Measurements from ENCODE around the gene ERO1A.

Gene ERO1A

DNA sequence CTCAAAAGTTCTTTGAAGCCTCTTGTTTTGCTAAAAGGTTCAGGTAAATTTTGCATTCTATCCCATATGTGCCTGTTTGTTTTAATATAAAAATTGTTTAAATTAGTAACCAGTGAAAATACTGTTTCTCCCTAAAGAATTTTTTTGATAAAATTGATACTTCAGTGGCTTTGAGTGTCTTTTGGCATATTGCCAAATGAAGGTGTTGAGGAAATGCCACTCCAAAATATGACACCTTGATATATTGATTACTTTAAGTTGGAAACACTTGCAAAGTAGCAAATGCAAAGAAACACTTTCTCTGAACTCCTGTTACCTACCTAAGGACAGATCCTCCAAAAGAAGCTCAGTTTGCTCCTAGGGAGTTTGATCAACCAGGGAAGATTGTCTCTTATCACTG is 43.1 kb upstream of the ERO1A start:
- Histone ChIP-seq H3K36me3 (ENCODE audit: control insufficient read depth, low read length) (peaks cover 10% of the 10 kb centered on the region), H3K79me2 (ENCODE audit: control insufficient read depth, low read length) (peaks cover 82% of the 10 kb centered on the region)

DNA sequence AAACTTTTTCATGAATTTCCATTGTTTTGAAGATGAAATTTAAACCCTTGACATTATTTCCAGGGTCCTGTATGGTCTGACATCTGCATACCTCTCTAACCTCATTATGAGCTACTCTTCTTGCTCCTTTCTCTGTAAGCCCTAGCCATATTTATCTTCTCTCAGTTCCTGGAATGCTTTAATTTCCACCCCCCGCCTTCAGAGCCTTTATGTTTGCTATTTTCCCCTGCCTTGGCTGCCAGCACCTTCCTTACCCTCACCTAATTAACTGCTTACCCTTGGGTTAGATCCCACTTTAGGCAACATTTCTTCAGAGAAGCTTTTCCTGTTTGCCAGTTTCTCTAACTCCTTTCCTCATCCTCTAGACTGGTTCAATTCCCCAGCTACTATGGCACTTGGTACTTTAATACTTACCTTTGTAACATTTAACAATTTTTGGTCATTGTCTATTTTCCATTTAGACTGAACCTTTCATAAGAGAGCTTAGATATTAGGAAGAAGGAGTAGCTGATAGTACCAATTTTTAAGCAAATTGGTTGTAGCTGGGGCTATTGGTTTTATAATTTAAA is 40.6 kb upstream of the ERO1A start:
- peaks cover 12% of the 10 kb centered on the region for H3F3A ChIP-seq (ENCODE audit: control insufficient read depth, insufficient read depth)
- H3K36me3 ChIP-seq (ENCODE audit: control insufficient read depth, low read length): peaks cover 17% of the 10 kb centered on the region
- H3K9me2 ChIP-seq (replicated peaks; ENCODE audit: control insufficient read depth, low read length): no peaks in the 10 kb centered on the region
- no peak overlapping the region for H3K4me3 ChIP-seq (ENCODE audit: low read length)
- no peaks in the 10 kb centered on the region for H3K27me3 ChIP-seq (ENCODE audit: control insufficient read depth, low read length)
- no peak overlapping the region for H3K4me2 ChIP-seq (ENCODE audit: low read length)
- H3K9me3 ChIP-seq (ENCODE audit: control insufficient read depth, insufficient read depth, low read length): no peaks in the 10 kb centered on the region
- H3K4me1 ChIP-seq (ENCODE audit: control insufficient read depth, low read length): peaks cover 14% of the 10 kb centered on the region
- H3K79me2 ChIP-seq (ENCODE audit: control insufficient read depth, low read length): peaks cover 81% of the 10 kb centered on the region
- no peaks in the 10 kb centered on the region for H4K20me1 ChIP-seq (ENCODE audit: control insufficient read depth, insufficient read depth, low read depth, low read length)
- H3K27ac ChIP-seq (ENCODE audit: low read depth, low read length): no peak overlapping the region
- TF ChIP-seq, protein P1, sequence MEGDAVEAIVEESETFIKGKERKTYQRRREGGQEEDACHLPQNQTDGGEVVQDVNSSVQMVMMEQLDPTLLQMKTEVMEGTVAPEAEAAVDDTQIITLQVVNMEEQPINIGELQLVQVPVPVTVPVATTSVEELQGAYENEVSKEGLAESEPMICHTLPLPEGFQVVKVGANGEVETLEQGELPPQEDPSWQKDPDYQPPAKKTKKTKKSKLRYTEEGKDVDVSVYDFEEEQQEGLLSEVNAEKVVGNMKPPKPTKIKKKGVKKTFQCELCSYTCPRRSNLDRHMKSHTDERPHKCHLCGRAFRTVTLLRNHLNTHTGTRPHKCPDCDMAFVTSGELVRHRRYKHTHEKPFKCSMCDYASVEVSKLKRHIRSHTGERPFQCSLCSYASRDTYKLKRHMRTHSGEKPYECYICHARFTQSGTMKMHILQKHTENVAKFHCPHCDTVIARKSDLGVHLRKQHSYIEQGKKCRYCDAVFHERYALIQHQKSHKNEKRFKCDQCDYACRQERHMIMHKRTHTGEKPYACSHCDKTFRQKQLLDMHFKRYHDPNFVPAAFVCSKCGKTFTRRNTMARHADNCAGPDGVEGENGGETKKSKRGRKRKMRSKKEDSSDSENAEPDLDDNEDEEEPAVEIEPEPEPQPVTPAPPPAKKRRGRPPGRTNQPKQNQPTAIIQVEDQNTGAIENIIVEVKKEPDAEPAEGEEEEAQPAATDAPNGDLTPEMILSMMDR (IDR thresholded peaks at IDR 0.05; ENCODE audit: low read depth, low read length, poor library complexity, severe bottlenecking): no peak
- no peak for TF ChIP-seq EZH2phosphoT487 (IDR thresholded peaks at IDR 0.05; ENCODE audit: borderline replicate concordance, low read length)

More for the DNA sequence above, 43.1 kb upstream of the ERO1A start:
- no peak overlapping the region for H3K4me2 ChIP-seq (ENCODE audit: low read length)
- H3K27ac ChIP-seq (ENCODE audit: low read depth, low read length): no peak overlapping the region
- TF ChIP-seq, protein P1 (IDR thresholded peaks at IDR 0.05; ENCODE audit: low read depth, low read length, poor library complexity, severe bottlenecking): no peak
- TF ChIP-seq EZH2phosphoT487 (IDR thresholded peaks at IDR 0.05; ENCODE audit: borderline replicate concordance, low read length): no peak
- no peak overlapping the region for H3K4me3 ChIP-seq (ENCODE audit: low read length)
- no peaks in the 10 kb centered on the region for H3K9me3 ChIP-seq (ENCODE audit: control insufficient read depth, insufficient read depth, low read length)
- H3F3A ChIP-seq (ENCODE audit: control insufficient read depth, insufficient read depth): peaks cover 18% of the 10 kb centered on the region
- no peaks in the 10 kb centered on the region for H3K9me2 ChIP-seq (replicated peaks; ENCODE audit: control insufficient read depth, low read length)
- H4K20me1 ChIP-seq (ENCODE audit: control insufficient read depth, insufficient read depth, low read depth, low read length): no peaks in the 10 kb centered on the region
- H3K4me1 ChIP-seq (ENCODE audit: control insufficient read depth, low read length): peaks cover 24% of the 10 kb centered on the region
- no peaks in the 10 kb centered on the region for H3K27me3 ChIP-seq (ENCODE audit: control insufficient read depth, low read length)

DNA sequence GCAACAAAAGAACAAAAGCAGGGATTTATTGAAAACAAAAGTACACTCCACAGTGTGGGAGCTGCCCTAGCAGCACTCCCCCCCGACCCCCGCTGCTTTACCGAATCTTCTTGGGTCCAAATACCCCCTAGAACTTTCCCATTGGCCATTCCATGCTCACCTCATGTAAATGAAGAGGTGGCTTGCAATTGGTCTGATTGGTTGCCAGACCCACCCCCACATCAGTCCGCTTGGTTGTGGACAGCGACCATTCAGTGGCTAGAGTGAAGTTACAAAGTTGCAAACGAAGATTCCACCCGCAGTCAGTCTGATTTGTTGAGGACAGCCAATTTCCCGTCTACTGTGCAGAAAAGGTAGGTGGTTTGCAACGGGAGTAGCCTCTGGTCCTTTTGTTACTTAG is 38.5 kb upstream of the ERO1A start:
- 0 out of 2 replicates have a peak, but pooled peaks cover 5% of the 10 kb centered on the region for H3F3A ChIP-seq (ENCODE audit: control insufficient read depth, insufficient read depth)
- no peak for TF ChIP-seq EZH2phosphoT487 (IDR thresholded peaks at IDR 0.05; ENCODE audit: borderline replicate concordance, low read length)
- TF ChIP-seq, protein P1 (IDR thresholded peaks at IDR 0.05; ENCODE audit: low read depth, low read length, poor library complexity, severe bottlenecking): no peak
- H3K36me3 ChIP-seq (ENCODE audit: control insufficient read depth, low read length): peaks cover 20% of the 10 kb centered on the region
- H3K9me2 ChIP-seq (replicated peaks; ENCODE audit: control insufficient read depth, low read length): no peaks in the 10 kb centered on the region
- H3K9me3 ChIP-seq (ENCODE audit: control insufficient read depth, insufficient read depth, low read length): no peaks in the 10 kb centered on the region
- no peak overlapping the region for H3K4me3 ChIP-seq (ENCODE audit: low read length)
- no peaks in the 10 kb centered on the region for H4K20me1 ChIP-seq (ENCODE audit: control insufficient read depth, insufficient read depth, low read depth, low read length)
- H3K27ac ChIP-seq (ENCODE audit: low read depth, low read length): no peak overlapping the region
- no peak overlapping the region for H3K4me2 ChIP-seq (ENCODE audit: low read length)
- peaks cover 12% of the 10 kb centered on the region for H3K4me1 ChIP-seq (ENCODE audit: control insufficient read depth, low read length)
- H3K79me2 ChIP-seq (ENCODE audit: control insufficient read depth, low read length): peaks cover 72% of the 10 kb centered on the region
- no peaks in the 10 kb centered on the region for H3K27me3 ChIP-seq (ENCODE audit: control insufficient read depth, low read length)

Measured in DOHH2 (cell line).